Left ventricle myocardium inferior (tissue), 1 donor: ENCODE data around the gene CALHM5. TPM values are rescaled to one million over a fixed set of nuclear protein-coding genes. Genes with fewer than 3 reads are reported as not detected.
A peak's percentile ranks its signal among the peaks of the same experiment; 100 is the strongest.

ENCODE experiments used
- DNase-seq: peaks from one replicate; pipeline ENCODE4 v3.0.0-alpha.2; 2020
- H3K27ac ChIP-seq: fragments of 200-600 bp; replicated peaks from 2 replicates; pipeline ENCODE4 v1.8.0; 2021
- H3K27me3 ChIP-seq: fragments of 200-600 bp; 2 replicates; pipeline ENCODE4 v1.8.0; 2021; ENCODE audit warnings: low read depth
- H3K36me3 ChIP-seq: fragments of 200-600 bp; 2 replicates; pipeline ENCODE4 v1.8.0; 2021
- H3K4me1 ChIP-seq: fragments of 200-600 bp; 2 replicates; pipeline ENCODE4 v1.8.0; 2021
- H3K4me3 ChIP-seq: fragments of 200-600 bp; 2 replicates; pipeline ENCODE4 v1.8.0; 2021; ENCODE audit warnings: mild to moderate bottlenecking, moderate library complexity
- H3K9me3 ChIP-seq: fragments of 200-600 bp; replicated peaks from 2 replicates; pipeline ENCODE4 v1.8.0; 2021
- CTCF ChIP-seq: fragments of 200-600 bp; IDR thresholded peaks from 2 replicates; pipeline ENCODE4 v1.8.0; 2021; ENCODE audit warnings: antibody characterized with exemption, mild to moderate bottlenecking, borderline replicate concordance
- intact Hi-C: fragments of 100-400 bp; cut with micrococcal nuclease; formaldehyde crosslinking; loops from one replicate; pipeline ENCODE4 v1.11.0; 2022
- total RNA-seq: library from RNA; stranded (reverse); fragmentation: NEBNext Ultra II Directional; extraction: Animal tissue kit (Norgen Biotek cat#: 25700); gene quantifications from one replicate; pipeline ENCODE4 v1.2.1, GENCODE V29; 2021
- donor health status: DM: no; HTN: yes; CAD: no; lungs with severe emphysema.

CALHM5 gene
- total RNA-seq, 1 donor from 2014 or later: 2.1 TPM

DNA sequence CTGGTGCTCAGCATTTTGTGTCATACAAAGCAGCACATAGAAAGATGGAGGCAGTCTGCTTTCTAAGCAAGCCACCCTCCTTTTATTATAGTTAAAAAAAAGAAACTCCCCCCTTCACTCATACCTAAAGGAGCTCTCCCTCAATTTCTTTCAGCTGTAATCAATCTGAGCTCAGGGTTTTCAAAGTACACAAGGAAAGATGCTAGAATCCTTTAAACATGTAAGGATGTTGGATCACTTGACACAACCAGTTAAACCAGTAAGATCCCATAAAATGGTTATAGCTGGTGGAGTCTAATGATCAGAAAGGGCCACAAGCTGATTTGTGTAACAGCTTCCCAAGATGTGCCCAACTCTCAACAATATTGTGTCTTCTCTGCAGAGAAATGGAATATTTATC lies 42.0 kb downstream of the CALHM5 start, which contains the start of gene CALHM4:
CALHM4 (plus strand) TSS at position 301 of the 400 bp plus-strand sequence; CDS start at position 344, 43 bp downstream.
- Histone ChIP-seq H3K4me1 (peaks cover 15% of the 10 kb centered on the region), H3K4me3 (no peak within 1 kb of the TSS), H3K36me3 (no peaks in the 10 kb centered on the region), H3K27me3 (no peaks in the 10 kb centered on the region), H3K27ac (no peak within 1 kb of the TSS), H3K9me3 (no peaks in the 10 kb centered on the region)
- intact Hi-C loops: no loop called here
- no peak for TF ChIP-seq CTCF
- DNase-seq: no peak

GRCh38 chr6:116556065-116556464 lies 44.6 kb downstream of the CALHM5 start:
- Histone ChIP-seq H3K4me3 (no peak overlapping the region), H3K27me3 (no peaks in the 10 kb centered on the region), H3K27ac (no peak overlapping the region), H3K4me1 (peaks cover 17% of the 10 kb centered on the region), H3K36me3 (no peaks in the 10 kb centered on the region), H3K9me3 (no peaks in the 10 kb centered on the region)
- no peak for TF ChIP-seq CTCF
- intact Hi-C loops: no loop called here
- no peak for DNase-seq

DNA sequence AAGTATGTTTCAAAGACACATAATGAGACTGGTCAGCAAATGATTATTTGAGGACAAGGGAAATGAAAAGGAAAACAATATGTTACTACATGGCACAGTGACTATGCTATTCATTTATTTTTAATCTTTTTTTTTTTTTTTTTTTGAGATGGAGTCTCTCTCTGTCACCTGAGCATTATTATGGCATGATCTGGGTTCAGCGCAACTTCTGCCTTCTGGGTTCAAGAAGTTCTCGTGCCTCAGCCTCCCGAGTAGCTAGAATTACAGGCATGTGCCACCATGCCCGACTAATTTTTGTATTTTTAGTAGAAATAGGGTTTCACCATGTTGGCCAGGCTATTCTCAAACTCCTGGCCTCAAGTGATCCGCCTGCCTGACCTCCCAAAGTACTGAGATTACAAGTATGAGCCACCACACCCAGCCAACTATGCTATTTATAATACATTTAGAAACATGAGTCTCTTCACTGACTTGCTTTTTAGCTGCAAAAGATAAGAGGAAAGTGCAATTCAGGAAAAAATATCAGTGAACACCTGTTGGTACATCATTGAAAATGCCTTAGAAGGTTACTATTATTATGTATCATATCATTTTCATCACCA lies 45.5 kb downstream of the CALHM5 start:
- Histone ChIP-seq H3K27ac (peak overlapping the region; percentile 57), H3K4me3 (no peak overlapping the region), H3K36me3 (no peaks in the 10 kb centered on the region), H3K27me3 (no peaks in the 10 kb centered on the region), H3K9me3 (no peaks in the 10 kb centered on the region), H3K4me1 (peaks cover 22% of the 10 kb centered on the region)
- DNase-seq: no peak
- intact Hi-C loops: no loop called here
- no peak for TF ChIP-seq CTCF

GRCh38 chr6:116557893-116558292 lies 46.5 kb downstream of the CALHM5 start:
- Histone ChIP-seq H3K4me1 (peaks cover 22% of the 10 kb centered on the region), H3K9me3 (no peaks in the 10 kb centered on the region), H3K27me3 (no peaks in the 10 kb centered on the region), H3K36me3 (no peaks in the 10 kb centered on the region), H3K27ac (peak overlapping the region; percentile 57), H3K4me3 (no peak overlapping the region)
- TF ChIP-seq CTCF: no peak
- DNase-seq: peak; percentile 18
- intact Hi-C loops: no loop called here

DNA sequence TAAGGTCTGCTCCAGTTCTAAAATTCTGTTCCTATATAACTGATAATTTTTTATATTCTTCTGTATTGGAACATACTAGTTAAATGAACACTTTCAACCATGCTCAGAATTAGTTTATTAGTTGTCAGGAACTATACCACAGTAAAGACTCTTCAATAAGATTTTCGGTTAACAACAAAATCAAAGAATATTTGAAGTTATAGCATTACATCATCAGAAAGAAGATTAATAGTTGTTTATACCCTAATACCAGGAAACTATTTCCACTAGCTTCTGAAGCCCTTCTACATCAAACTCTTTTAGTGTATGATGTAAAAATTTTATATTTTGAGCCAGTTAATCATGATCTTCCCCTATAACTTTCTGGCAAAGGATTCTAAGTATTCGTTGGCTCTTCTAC lies 48.7 kb downstream of the CALHM5 start:
- intact Hi-C loops: no loop called here
- DNase-seq: no peak
- peaks cover 27% of the 10 kb centered on the region for H3K4me1 ChIP-seq
- no peak overlapping the region for H3K4me3 ChIP-seq
- TF ChIP-seq CTCF: no peak
- H3K36me3 ChIP-seq: no peaks in the 10 kb centered on the region
- H3K9me3 ChIP-seq: no peaks in the 10 kb centered on the region
- H3K27ac ChIP-seq: no peak overlapping the region
- H3K27me3 ChIP-seq: no peaks in the 10 kb centered on the region
